ENCODE data around the gene HSD17B1.

GRCh38 chr17:42513686-42514085, 39.0 kb upstream of the HSD17B1 start:
- TF ChIP-seq CTCF (IDR thresholded peaks at IDR 0.05) (no peak), POLR2A (IDR thresholded peaks at IDR 0.05) (no peak)
